ENCODE results near the gene LRP1.

LRP1 gene

DNA sequence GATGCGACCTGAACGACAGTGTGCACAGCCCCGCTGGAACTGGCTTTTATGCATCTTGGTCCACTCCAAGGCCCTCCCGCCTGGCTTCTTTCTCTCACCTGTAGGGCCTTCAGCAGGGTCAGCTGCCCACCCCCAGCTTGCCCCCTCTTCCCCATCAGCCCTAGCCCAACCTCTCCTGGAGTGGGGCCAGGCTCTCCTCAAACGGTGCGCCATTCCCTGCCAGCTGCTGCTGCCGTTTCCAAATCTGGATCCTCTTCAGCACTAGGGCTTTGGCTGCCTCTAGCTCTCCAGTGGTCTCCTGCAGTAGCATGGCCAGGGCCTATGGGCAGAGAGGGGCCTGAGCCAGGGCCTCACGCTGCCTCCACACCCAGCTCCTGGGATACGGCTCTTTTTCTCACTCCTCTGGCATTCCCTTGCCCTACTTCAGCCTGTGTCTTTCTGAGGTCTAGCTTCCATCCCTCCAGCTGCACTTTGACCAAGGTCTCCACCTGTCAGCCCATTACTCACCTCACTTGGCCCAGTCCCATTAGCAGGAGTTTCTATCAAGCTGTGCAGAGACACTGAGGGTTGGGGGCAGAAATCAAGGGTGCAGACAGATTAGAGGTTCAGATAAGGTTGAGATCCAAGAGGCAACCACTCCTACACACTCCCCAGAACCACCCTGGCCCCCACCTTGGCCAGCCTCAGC lies 22.1 kb upstream of the LRP1 start:
- H3K4me3 ChIP-seq: no peak overlapping the region
- TF ChIP-seq POLR2AphosphoS5 (IDR thresholded peaks at IDR 0.05; ENCODE audit: borderline replicate concordance, low read depth, low read length) (no peak), FOXP2 (optimal IDR thresholded peaks at IDR 0.05; ENCODE audit: control extremely low read depth, extremely low read length, insufficient read depth) (no peak), EZH2 (IDR thresholded peaks at IDR 0.05) (no peak)
- H3K27ac ChIP-seq: no peak overlapping the region
- H3K9me3 ChIP-seq (ENCODE audit: low read depth, low read length): no peaks in the 10 kb centered on the region
- no peaks in the 10 kb centered on the region; the same call in 1 of the 2 replicates for H3K36me3 ChIP-seq (ENCODE audit: insufficient read depth, low read length)
- no peak for DNase-seq (ENCODE audit: low read depth, low spot score)
- H3K9ac ChIP-seq (ENCODE audit: insufficient read length): no peak overlapping the region

DNA sequence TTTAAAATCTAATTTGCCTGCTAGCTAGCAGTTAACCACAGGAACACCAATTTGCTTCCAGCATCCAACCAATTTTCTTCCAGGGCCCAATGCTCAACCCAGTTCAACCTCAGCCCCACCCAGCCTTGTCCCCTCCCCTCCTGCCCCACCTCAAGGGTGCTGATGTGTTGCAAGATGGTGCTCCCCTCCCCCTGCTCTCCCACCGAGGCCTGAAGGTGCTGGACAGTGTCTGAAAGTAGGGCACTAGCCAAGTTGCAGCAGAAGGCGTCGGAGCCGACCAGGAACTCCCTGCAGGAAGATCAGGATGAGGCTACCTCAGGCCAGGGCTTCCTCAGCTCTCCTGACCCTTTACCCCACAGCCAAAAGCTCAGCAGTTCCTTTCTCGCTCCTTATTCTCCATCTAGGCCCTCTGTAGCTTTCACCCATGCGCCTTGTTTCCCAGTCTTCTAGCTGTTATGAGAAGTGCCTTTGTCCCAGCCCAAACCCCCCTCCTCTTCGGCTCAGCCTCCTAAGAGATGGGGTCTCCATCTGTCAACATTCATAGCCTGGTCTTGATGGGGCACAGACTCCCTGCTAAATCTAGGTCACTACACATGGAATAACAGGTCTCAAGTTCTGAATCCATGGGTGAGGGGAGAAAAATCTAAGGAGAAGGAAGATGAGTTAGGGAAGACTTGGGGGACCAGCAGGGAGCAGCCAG lies 20.7 kb upstream of the LRP1 start:
- Histone ChIP-seq H3K9me3 (ENCODE audit: low read depth, low read length) (no peaks in the 10 kb centered on the region), H3K9ac (ENCODE audit: insufficient read length) (no peak overlapping the region), H3K4me3 (no peak overlapping the region), H3K27ac (no peak overlapping the region), H3K36me3 (ENCODE audit: insufficient read depth, low read length) (no peaks in the 10 kb centered on the region; the same call in 1 of the 2 replicates)
- DNase-seq (ENCODE audit: low read depth, low spot score): no peak
- TF ChIP-seq EZH2 (IDR thresholded peaks at IDR 0.05) (no peak), FOXP2 (optimal IDR thresholded peaks at IDR 0.05; ENCODE audit: control extremely low read depth, extremely low read length, insufficient read depth) (no peak), POLR2AphosphoS5 (IDR thresholded peaks at IDR 0.05; ENCODE audit: borderline replicate concordance, low read depth, low read length) (no peak)

DNA sequence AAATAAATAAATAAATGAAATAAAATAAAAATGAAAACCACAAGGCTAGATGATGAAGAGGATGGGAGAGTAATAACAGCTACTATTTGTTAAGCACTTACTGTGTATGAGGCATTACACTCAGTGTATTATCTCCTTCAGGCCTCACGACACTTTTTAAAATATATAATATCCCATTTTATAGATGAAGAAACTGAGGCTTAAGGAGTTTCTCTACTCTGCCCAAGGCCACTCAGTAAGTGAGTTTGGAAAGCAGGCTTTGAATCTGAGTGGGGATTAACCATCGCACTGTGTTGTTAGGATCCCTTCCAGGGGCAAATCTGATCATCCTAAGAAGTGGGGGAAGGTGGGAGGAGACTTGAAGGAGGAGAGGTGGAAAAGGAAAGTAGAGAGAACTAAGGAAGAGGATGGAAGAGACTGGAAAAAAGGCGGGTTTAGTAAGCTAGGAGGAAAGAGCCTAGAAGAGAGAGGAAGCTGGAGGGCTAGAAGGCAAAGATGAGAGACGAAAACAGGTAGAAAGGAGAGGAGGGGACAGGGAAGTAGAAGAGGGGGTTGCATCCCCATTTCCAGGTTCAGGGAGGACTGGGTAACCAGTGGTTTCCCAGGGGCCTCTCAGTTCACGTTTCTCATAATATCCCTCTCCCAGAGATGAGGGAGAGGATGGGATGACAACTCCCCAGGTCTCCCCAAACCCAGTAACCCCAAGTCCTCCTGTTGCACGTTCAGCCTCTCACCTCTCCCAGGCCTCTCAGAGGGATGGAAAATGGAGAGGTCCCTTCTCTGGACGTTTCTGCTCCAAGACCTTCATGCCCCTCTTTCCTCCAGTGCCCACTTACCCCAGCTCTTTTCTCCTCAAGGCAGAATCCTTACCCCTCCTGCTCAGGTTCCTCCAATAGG lies 18.8 kb upstream of the LRP1 start:
- peak overlapping the region; percentile 82 for H3K9ac ChIP-seq (ENCODE audit: insufficient read length)
- TF ChIP-seq POLR2AphosphoS5 (IDR thresholded peaks at IDR 0.05; ENCODE audit: borderline replicate concordance, low read depth, low read length): no peak
- no peak for TF ChIP-seq FOXP2 (optimal IDR thresholded peaks at IDR 0.05; ENCODE audit: control extremely low read depth, extremely low read length, insufficient read depth)
- TF ChIP-seq EZH2 (IDR thresholded peaks at IDR 0.05): no peak
- peak overlapping the region; percentile 93 for H3K4me3 ChIP-seq
- DNase-seq (ENCODE audit: low read depth, low spot score): no peak
- H3K27ac ChIP-seq: peak overlapping the region; percentile 48; the same call in 1 of the 2 replicates
- H3K9me3 ChIP-seq (ENCODE audit: low read depth, low read length): no peaks in the 10 kb centered on the region
- H3K36me3 ChIP-seq (ENCODE audit: insufficient read depth, low read length): no peaks in the 10 kb centered on the region; the same call in 1 of the 2 replicates

DNA sequence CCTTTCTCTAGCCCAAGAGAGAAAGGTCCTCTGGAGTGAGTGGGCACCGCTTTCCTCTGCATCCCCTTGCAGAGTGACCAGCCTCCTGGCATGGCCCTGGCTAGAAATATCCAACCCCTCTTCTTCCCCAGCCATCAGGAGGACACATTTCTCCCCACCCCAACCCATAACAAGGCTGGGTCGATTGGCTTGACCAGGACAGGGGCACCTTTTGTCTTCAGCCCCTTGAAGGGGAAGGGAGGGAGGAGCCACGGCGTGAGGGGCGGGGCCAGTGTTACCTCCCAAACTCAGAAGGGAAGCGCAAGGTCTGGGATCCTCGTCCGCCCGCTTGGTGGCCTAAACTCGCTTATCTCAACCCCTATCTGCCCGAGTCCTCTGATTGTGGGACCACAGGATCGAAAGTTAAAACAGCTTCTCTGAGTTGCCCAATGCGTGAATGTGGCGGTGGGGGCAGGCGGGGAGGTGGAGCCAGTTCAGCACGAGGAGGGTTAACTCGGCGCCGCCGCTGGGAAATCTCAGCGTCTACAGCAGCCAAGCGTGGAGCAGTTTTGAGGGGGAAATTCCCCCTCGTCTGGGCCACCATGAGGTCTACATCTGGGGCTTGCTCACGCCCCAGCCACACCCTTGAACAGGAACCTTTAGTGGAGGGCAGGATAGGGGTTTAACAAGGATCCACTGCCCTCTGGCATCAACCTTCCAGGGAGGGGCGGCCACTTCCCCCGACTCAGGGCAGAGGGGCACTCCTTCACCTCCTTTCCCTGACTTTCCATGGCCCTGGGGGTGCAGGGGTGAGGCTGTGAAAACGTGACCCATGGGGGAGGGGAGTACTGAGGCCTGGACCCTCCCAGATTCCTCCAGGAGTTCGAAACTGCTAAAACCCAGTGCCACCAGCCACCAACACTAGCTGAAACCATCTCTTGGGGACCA lies 17.9 kb upstream of the LRP1 start:
- no peaks in the 10 kb centered on the region; the same call in 1 of the 2 replicates for H3K36me3 ChIP-seq (ENCODE audit: insufficient read depth, low read length)
- DNase-seq (ENCODE audit: low read depth, low spot score): no peak
- H3K9ac ChIP-seq (ENCODE audit: insufficient read length): peak overlapping the region; percentile 82

DNA sequence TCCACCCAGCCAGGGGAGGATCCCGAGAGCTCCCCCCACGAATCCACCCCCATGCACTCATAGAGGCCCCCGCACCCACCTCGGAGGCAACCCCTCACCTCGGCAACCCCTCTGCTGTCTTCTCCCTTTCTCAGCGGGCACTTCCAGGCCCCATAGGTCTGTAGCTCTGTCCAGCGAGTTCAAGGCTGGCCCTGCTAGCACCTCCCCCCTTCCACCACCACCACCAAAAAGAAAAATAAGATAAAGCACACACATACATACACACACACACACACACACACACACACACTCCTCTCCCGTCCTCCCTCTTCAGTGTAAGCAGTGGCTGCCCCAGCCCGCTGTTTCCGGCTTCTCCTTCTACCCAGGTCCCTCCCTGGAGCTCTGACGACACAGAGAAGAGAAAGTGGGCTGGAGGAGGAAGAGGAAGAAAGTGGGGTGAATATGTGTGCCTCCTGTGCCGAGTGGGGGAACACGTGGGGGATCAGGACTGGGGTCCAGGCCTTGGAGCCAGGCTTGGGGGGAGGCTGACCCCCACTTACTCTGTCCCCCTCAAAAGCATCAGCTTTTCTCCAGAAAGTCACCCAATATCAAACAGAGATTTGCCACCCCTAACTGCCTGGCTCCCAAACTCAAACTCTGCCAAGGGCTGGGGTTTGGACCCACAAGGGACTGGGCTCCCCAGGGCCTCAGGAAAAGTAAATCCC lies 17.1 kb upstream of the LRP1 start, which contains the start of gene STAT6:
Gene STAT6, minus strand, starts transcription at position 332 of the 704 bp plus-strand sequence. CDS start 3,084 bp downstream, outside the sequence.
- TF ChIP-seq FOXP2 (optimal IDR thresholded peaks at IDR 0.05; ENCODE audit: control extremely low read depth, extremely low read length, insufficient read depth): no peak
- peak; percentile 77 for TF ChIP-seq POLR2AphosphoS5 (IDR thresholded peaks at IDR 0.05; ENCODE audit: borderline replicate concordance, low read depth, low read length)
- no peak for TF ChIP-seq EZH2 (IDR thresholded peaks at IDR 0.05)
- H3K27ac ChIP-seq: peak within 1 kb of the TSS; percentile 90
- DNase-seq (ENCODE audit: low read depth, low spot score): no peak
- H3K4me3 ChIP-seq: peak within 1 kb of the TSS; percentile 93
- H3K9me3 ChIP-seq (ENCODE audit: low read depth, low read length): no peaks in the 10 kb centered on the region
- H3K36me3 ChIP-seq (ENCODE audit: insufficient read depth, low read length): no peaks in the 10 kb centered on the region; the same call in 1 of the 2 replicates
- H3K9ac ChIP-seq (ENCODE audit: insufficient read length): peak within 1 kb of the TSS; percentile 82

More for the DNA sequence above, 17.9 kb upstream of the LRP1 start:
- peak; percentile 81 for TF ChIP-seq POLR2AphosphoS5 (IDR thresholded peaks at IDR 0.05; ENCODE audit: borderline replicate concordance, low read depth, low read length)
- no peak for TF ChIP-seq FOXP2 (optimal IDR thresholded peaks at IDR 0.05; ENCODE audit: control extremely low read depth, extremely low read length, insufficient read depth)
- TF ChIP-seq EZH2 (IDR thresholded peaks at IDR 0.05): no peak
- H3K27ac ChIP-seq: peak overlapping the region; percentile 90
- H3K4me3 ChIP-seq: peak overlapping the region; percentile 93
- no peaks in the 10 kb centered on the region for H3K9me3 ChIP-seq (ENCODE audit: low read depth, low read length)

DNA sequence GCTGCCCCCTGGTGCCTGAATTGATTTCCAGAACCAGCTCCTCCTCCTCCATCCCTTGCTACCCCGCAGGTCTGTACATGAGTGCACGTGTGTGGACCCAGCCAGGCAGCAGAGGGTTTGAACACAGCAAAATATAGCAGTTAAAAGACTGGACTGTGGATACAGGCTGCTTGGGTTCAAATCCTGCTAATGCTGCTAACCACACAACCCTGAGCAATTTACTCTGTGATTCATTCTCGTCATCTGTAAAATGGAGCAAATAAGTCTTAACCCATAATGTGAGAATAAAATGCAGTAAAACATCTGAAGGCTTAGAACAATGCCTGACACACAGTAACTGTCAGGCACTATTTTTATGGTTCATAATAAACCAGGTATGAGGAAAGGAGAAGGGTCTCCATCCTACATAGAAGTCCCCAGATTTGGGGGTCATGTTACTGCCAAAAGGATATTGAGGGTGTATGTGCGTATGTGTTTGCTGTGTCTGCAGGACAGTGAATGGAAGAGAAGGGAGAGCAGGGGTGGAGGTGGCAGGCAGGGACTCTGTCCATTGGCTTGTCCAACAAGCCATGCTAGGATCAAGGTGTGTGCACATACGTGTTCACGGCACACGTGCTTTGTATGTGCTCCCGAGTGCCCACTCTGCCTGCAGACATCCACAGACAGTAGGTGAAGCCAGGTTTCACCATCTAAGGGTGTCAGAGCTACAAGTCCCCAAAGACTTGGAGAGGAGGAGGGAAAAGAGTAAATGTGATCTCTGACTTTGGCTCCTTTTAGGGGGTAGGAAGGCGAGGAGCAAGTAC lies 15.6 kb upstream of the LRP1 start:
- no peak for DNase-seq (ENCODE audit: low read depth, low spot score)
- Histone ChIP-seq H3K9me3 (ENCODE audit: low read depth, low read length) (no peaks in the 10 kb centered on the region), H3K27ac (no peak overlapping the region), H3K36me3 (ENCODE audit: insufficient read depth, low read length) (no peaks in the 10 kb centered on the region), H3K4me3 (peak overlapping the region; percentile 93), H3K9ac (ENCODE audit: insufficient read length) (no peak overlapping the region)
- TF ChIP-seq FOXP2 (optimal IDR thresholded peaks at IDR 0.05; ENCODE audit: control extremely low read depth, extremely low read length, insufficient read depth): no peak
- TF ChIP-seq EZH2 (IDR thresholded peaks at IDR 0.05): no peak
- no peak for TF ChIP-seq POLR2AphosphoS5 (IDR thresholded peaks at IDR 0.05; ENCODE audit: borderline replicate concordance, low read depth, low read length)

All from SK-N-MC (cell line).